HG03354 (cell line): ENCODE measurements around the gene CENPO.
"Not testable (repeated sequence)": the region's sequence is repeated elsewhere in the genome, so short reads cannot be mapped to it uniquely, and the experiment has no call there.

Experiments
- ATAC-seq: cut with Tn5 transposase; IDR thresholded peaks from one replicate; pipeline ENCODE4 v1.9.1; 2021; ENCODE audit warnings: mild to moderate bottlenecking; ENCODE audit not compliant: unreplicated experiment, poor library complexity, severe bottlenecking

Gene CENPO

GRCh38 chr2:24785671-24786321 is 7.4 kb upstream of the CENPO start:
- ATAC-seq, result peak; percentile 95

GRCh38 chr2:24787532-24787931 is 5.7 kb upstream of the CENPO start:
- ATAC-seq, result no peak

GRCh38 chr2:24788816-24789215 is 4.4 kb upstream of the CENPO start:
- ATAC-seq, result no peak

GRCh38 chr2:24791452-24791851 is 1.8 kb upstream of the CENPO start:
- ATAC-seq, result no peak

- no peak for ATAC-seq
Observed at GRCh38 chr2:24792542-24792873, 717 bp upstream of the CENPO start.

GRCh38 chr2:24793761-24794435 is 673 bp downstream of the CENPO start:
- no peak for ATAC-seq

- no peak for ATAC-seq
Observed at GRCh38 chr2:24797644-24798043, 4.4 kb downstream of the CENPO start.

GRCh38 chr2:24800487-24800886 is 7.3 kb downstream of the CENPO start:
- not testable (repeated sequence) for ATAC-seq

- not testable (repeated sequence) for ATAC-seq
Observed at GRCh38 chr2:24805811-24806660, 12.8 kb downstream of the CENPO start.

GRCh38 chr2:24806661-24807036 is 13.4 kb downstream of the CENPO start:
- no peak for ATAC-seq

- ATAC-seq, result no peak
Observed at GRCh38 chr2:24809316-24810007, 16.2 kb downstream of the CENPO start.

- no peak for ATAC-seq
Observed at GRCh38 chr2:24813691-24814137, 20.5 kb downstream of the CENPO start.

GRCh38 chr2:24814516-24814915 is 21.3 kb downstream of the CENPO start:
- ATAC-seq, result no peak

- no peak for ATAC-seq
Observed at GRCh38 chr2:24815171-24815570, 21.9 kb downstream of the CENPO start.

- ATAC-seq, result no peak
Observed at GRCh38 chr2:24816404-24816803, 23.2 kb downstream of the CENPO start.

GRCh38 chr2:24816884-24817283 is 23.7 kb downstream of the CENPO start:
- no peak for ATAC-seq

GRCh38 chr2:24818721-24819167 is 25.5 kb downstream of the CENPO start:
- no peak for ATAC-seq

GRCh38 chr2:24819442-24820174 is 26.4 kb downstream of the CENPO start:
- ATAC-seq, result no peak

GRCh38 chr2:24820175-24820513 is 26.9 kb downstream of the CENPO start:
- ATAC-seq, result no peak
